ENCODE results near the gene FLT1.

The FLT1 gene

GRCh38 chr13:28529836-28530235 is 34.9 kb upstream of the FLT1 start:
- in situ Hi-C loops (cut with MboI; ENCODE audit: low sequenced_read_pairs) = no loop called here

- in situ Hi-C loops (cut with MboI; ENCODE audit: low sequenced_read_pairs) = no loop called here
These were observed 33.9 kb upstream of the FLT1 start for GRCh38 chr13:28528848-28529247.

- in situ Hi-C loops (cut with MboI; ENCODE audit: low sequenced_read_pairs) = no loop called here
These were observed 33.5 kb upstream of the FLT1 start for GRCh38 chr13:28528388-28528787.

GRCh38 chr13:28527629-28528028 is 32.7 kb upstream of the FLT1 start:
- in situ Hi-C loops (cut with MboI; ENCODE audit: low sequenced_read_pairs) = no loop called here

GRCh38 chr13:28526876-28527275 is 31.9 kb upstream of the FLT1 start:
- in situ Hi-C loops (cut with MboI; ENCODE audit: low sequenced_read_pairs) = no loop called here

- in situ Hi-C loops (cut with MboI; ENCODE audit: low sequenced_read_pairs) = no loop called here
These were observed 27.9 kb upstream of the FLT1 start for GRCh38 chr13:28522871-28523270.

GRCh38 chr13:28513745-28514144 is 18.8 kb upstream of the FLT1 start:
- in situ Hi-C loops (cut with MboI; ENCODE audit: low sequenced_read_pairs) = no loop called here

- in situ Hi-C loops (cut with MboI; ENCODE audit: low sequenced_read_pairs) = no loop called here
These were observed 15.6 kb upstream of the FLT1 start for GRCh38 chr13:28510542-28510941.

- in situ Hi-C loops (cut with MboI; ENCODE audit: low sequenced_read_pairs) = no loop called here
These were observed 15.1 kb upstream of the FLT1 start for GRCh38 chr13:28510066-28510465.

GRCh38 chr13:28505543-28506135 is 10.7 kb upstream of the FLT1 start:
- in situ Hi-C loops (cut with MboI; ENCODE audit: low sequenced_read_pairs) = no loop called here

- in situ Hi-C loops (cut with MboI; ENCODE audit: low sequenced_read_pairs) = no loop called here
These were observed 8.4 kb upstream of the FLT1 start for GRCh38 chr13:28503182-28503967.

- in situ Hi-C loops (cut with MboI; ENCODE audit: low sequenced_read_pairs) = no loop called here
These were observed 6.6 kb upstream of the FLT1 start for GRCh38 chr13:28501547-28501946.

GRCh38 chr13:28499609-28500008 is 4.7 kb upstream of the FLT1 start:
- in situ Hi-C loops (cut with MboI; ENCODE audit: low sequenced_read_pairs) = no loop called here

GRCh38 chr13:28498481-28499115 is 3.7 kb upstream of the FLT1 start:
- in situ Hi-C loops (cut with MboI; ENCODE audit: low sequenced_read_pairs) = no loop called here

GRCh38 chr13:28497143-28497876 is 2.4 kb upstream of the FLT1 start:
- in situ Hi-C loops (cut with MboI; ENCODE audit: low sequenced_read_pairs) = no loop called here

GRCh38 chr13:28496188-28496564 is 1.2 kb upstream of the FLT1 start:
- in situ Hi-C loops (cut with MboI; ENCODE audit: low sequenced_read_pairs) = no loop called here

- in situ Hi-C loops (cut with MboI; ENCODE audit: low sequenced_read_pairs) = no loop called here
These were observed 735 bp upstream of the FLT1 start for GRCh38 chr13:28495538-28496187.

- in situ Hi-C loops (cut with MboI; ENCODE audit: low sequenced_read_pairs) = no loop called here
These were observed 487 bp downstream of the FLT1 start for GRCh38 chr13:28494504-28494777.

GRCh38 chr13:28493740-28494503 is 1.0 kb downstream of the FLT1 start:
- in situ Hi-C loops (cut with MboI; ENCODE audit: low sequenced_read_pairs) = no loop called here

- in situ Hi-C loops (cut with MboI; ENCODE audit: low sequenced_read_pairs) = no loop called here
These were observed 2.2 kb downstream of the FLT1 start for GRCh38 chr13:28492569-28493367.

Data from hTERT RPE-1 (cell line).